ENCODE data around the gene KRT78.
A peak's percentile ranks its signal among the peaks of the same experiment; 100 is the strongest.
"Not testable (repeated sequence)": the region's sequence is repeated elsewhere in the genome, so short reads cannot be mapped to it uniquely, and the experiment has no call there.

The KRT78 gene

DNA sequence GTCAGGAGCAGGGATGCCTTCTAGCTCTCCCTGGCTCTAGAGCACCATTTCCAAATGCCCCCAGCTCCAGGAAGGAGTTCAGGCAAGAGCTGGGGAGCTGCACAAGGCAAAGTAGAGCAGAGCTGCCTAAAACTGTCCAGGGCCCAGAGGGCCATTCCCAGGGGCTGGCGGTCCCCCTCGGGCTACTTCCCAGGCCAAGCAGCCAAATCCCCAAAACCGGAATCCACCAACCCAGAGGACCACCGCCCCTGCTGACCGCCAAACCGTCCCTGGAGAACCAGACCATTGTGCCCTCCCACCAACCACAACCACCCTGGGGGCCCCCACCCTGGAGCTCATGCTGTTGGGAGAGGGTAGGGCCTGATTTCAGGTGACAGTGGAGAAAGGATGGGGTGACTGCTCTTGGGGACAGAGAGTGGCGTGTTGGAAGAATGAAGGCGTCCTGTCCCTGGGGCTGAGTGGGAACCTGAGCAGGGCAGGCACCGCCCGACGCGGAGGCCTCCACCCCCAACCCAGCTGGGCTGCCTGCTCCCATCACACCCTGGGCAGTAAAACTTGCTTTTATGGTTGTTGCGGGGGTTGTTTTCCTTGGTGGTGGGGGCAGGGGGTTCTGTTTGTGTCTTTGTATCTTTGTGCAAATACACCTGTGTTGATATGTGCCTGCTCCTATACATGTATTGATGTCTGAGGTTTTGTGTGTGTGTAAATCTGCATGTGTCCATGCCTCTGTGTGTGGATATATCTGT is 24.0 kb upstream of the KRT78 start:
- no peak for DNase-seq (ENCODE audit: low read depth, low spot score)
- H3K4me3 ChIP-seq (ENCODE audit: low read length): no peak overlapping the region

- H3K4me3 ChIP-seq (ENCODE audit: low read length): no peak overlapping the region
- no peak for DNase-seq (ENCODE audit: low read depth, low spot score)
Observed at GRCh38 chr12:52871291-52872039, 22.7 kb upstream of the KRT78 start.

DNA sequence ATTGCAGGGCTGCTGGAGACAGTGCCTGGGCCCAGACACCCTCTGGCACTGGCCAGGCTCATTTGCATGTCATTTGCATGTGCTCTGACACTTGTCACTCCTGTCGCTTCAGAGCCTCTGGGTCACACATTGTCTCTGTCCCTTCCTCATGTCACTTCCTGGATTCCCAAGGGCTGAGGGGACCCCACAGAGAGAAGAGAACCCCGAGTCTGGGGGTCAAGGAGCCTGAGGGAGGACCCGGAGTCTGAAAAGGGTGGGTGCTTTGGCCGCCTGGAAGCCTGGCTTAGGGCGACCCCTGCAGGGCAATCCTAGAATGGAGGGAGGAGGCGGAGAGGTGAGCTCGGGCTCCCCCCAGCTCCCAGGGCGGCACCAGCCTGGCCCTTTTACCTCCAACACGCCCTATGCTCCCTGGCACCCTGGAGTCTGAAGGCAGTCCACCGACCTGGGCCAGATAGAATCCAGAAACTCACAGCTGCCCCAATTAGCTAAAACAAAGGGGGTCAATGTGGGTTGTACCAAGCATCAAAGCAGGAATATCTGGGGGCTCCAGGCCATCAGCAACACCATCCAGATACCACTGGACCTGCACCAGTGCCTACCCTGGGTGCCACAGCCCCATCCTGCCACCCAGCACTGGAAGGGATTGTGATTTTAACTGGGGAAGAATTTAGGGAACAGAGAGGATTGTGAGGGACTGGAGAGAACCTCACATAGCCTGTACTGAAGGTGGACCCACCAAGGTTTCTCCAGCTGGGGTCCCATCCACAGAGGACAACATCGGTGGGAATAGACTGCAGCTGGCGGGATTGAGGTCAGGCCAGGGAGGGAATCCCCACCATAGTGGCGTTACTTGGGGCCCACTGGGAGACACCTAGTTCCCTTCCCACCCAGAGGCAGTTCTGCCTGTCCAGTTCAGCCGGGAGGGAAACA is 21.8 kb upstream of the KRT78 start:
- no peak for DNase-seq (ENCODE audit: low read depth, low spot score)
- no peak overlapping the region for H3K4me3 ChIP-seq (ENCODE audit: low read length)

DNA sequence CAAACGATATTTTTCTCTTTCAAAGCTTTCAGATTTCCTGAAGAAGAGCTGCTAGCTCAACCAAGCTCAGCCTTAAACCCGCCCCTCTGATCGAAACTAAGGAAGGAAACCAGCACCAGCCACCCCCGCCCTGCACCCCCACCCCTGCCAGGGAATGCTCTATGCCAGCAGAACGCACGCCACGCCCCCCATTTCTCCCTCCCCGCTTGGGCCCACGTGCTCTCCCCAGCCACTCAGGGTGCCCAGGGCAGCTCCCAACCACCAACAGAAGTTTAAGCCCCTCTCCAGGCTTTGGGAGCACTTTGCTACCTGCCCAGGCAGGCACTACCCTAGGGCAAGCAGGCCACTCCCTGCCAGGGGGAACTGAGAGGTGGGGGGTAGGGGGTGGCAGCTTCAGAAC is 18.8 kb upstream of the KRT78 start:
- DNase-seq (ENCODE audit: low read depth, low spot score): peak; percentile 53
- H3K4me3 ChIP-seq (ENCODE audit: low read length): no peak overlapping the region

DNA sequence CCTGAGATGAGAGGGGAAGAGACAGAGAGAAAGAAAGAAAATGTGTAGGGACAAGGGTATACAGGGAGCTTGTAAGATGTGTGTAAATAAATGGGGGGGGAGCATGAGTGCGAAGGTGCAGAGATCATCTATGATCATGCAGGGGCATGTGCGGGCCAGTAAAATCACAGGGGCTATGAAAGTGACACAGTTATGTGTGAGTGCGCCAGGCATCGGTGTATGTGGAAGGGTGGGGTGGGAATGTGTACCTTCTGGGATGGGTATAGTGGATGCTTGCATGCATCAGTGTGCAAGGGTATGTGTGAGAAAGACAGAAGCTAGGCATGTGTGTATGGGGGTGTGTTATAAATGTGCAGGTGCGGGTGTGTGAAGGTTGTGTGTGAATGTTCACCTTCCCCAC is 18.4 kb upstream of the KRT78 start:
- no peak overlapping the region for H3K4me3 ChIP-seq (ENCODE audit: low read length)
- no peak for DNase-seq (ENCODE audit: low read depth, low spot score)

DNA sequence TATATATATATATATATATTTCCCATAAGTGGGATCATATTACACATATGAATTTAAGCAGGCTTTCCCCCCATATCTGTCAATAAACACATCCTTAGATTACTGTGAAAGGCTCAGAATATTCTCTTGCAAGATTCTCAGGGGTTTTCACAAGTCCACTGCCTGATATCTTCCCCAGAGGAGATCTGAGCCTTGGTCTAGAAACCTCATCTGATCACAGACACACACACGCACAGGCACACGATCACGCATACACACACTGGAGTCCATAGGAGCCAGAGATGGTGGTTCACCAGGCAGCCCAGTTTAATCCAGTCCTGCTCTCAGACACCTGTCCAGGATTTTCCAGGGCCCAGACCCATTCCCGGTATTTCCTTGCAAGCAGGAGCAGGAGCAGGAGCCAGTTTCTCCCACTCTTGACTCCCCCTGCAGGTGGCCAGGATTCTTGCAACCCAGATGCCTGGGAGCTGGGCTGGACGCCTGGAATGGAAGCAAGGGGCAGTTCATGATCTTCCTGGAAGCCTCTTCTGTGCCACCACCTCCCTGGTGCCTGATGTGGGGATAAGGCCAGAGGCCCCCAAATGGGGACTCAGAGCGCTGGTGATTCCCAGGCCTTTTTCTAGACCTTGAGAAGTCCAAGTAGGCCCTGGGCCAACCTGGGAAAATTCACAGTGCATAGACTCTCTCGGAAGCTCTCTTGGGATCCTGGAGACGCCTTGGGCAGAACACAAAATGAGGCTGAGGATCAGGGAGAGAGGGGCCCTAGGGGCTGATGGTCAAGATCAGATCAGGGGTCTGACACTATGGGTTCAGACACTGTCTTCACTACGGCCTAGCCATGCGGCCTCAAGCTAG is 16.5 kb upstream of the KRT78 start:
- H3K4me3 ChIP-seq (ENCODE audit: low read length): no peak overlapping the region
- DNase-seq (ENCODE audit: low read depth, low spot score): no peak

DNA sequence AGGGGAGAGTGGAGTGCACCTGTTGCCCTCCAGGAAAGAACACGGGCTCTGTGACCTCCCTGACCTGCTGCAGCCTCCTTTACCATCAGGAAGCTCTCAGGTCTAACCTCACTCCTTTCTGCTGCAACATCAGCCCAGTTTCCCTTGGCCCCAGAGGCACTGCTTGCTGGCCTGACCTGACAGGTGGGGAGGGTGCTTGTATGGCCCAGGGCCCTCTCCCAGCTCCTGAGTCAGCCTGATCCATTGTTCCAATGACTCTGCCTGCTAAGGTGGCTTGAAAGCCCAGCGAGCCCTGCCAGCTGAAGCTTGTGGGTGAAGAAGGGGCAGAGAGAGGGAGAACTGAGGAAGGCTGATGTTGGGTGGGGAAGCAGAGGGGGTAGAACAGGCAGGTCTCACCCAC is 13.2 kb upstream of the KRT78 start:
- no peak for DNase-seq (ENCODE audit: low read depth, low spot score)

GRCh38 chr12:52861511-52861910 is 12.7 kb upstream of the KRT78 start:
- DNase-seq (ENCODE audit: low read depth, low spot score): no peak
- H3K4me3 ChIP-seq (ENCODE audit: low read length): no peak overlapping the region

More for the DNA sequence above, 13.2 kb upstream of the KRT78 start:
- no peak overlapping the region for H3K4me3 ChIP-seq (ENCODE audit: low read length)

GRCh38 chr12:52860102-52860823 is 11.5 kb upstream of the KRT78 start:
- no peak overlapping the region for H3K4me3 ChIP-seq (ENCODE audit: low read length)
- DNase-seq (ENCODE audit: low read depth, low spot score): no peak

GRCh38 chr12:52857500-52857899 is 8.7 kb upstream of the KRT78 start:
- DNase-seq (ENCODE audit: low read depth, low spot score): no peak
- H3K4me3 ChIP-seq (ENCODE audit: low read length): no peak overlapping the region

DNA sequence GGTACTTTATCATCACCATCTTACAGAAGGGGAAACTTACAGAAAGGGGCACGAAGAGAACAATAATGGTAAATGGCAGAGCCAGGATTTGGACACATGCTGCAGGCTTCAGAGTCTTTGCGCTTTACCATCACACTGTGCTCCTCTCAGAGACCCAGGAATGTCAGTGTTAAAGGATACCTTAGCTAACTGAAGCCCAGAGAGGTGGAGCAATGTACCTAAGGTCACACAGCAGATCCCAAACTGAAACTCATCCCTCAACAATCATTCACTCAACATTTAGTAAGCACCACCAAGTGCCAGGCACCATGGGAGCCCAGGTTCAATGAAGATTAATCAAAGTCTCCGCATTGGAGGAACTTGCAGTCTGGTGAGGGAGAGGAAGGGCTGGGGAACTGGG is 8.0 kb upstream of the KRT78 start:
- DNase-seq (ENCODE audit: low read depth, low spot score): no peak
- H3K4me3 ChIP-seq (ENCODE audit: low read length): no peak overlapping the region

DNA sequence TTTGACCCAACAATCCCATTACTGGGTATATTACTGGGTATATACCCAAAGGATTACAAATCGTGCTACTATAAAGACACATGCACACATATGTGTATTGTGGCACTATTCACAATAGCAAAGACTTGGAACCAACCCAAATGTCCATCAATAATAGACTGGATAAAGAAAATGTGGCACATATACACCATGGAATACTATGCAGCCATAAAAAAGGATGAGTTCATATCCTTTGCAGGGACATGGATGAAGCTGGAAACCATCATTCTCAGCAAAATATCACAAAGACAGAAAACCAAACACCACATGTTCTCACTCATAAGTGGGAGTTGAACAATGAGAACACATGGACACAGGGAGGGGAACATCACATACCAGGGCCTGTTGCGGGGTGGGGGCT is 7.3 kb upstream of the KRT78 start:
- not testable (repeated sequence) for H3K4me3 ChIP-seq (ENCODE audit: low read length); DNase-seq (ENCODE audit: low read depth, low spot score)

- no peak overlapping the region for H3K4me3 ChIP-seq (ENCODE audit: low read length)
- no peak for DNase-seq (ENCODE audit: low read depth, low spot score)
Observed at GRCh38 chr12:52851787-52852186, 3.0 kb upstream of the KRT78 start.

- DNase-seq (ENCODE audit: low read depth, low spot score): no peak
- H3K4me3 ChIP-seq (ENCODE audit: low read length): no peak overlapping the region
Observed at GRCh38 chr12:52850681-52851080, 1.9 kb upstream of the KRT78 start.

DNA sequence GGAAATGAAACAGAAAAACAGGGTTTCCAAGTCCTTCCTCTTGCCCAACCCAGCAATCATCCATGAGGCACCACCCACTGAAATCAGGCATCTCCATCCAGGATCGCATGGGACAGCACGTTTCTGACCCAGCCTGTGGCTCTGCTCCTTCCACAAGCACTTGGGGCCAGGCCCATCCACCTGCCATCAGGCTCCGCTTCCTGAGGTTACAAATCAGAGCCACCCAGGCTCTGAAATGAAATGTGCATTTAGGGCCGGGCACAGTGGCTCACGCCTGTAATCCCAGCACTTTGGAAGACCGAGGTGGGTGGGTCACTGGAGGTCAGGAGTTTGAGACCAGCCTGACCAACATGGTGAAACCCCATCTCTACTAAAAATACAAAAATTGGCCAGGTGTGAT is 717 bp upstream of the KRT78 start:
- no peak for DNase-seq (ENCODE audit: low read depth, low spot score)
- H3K4me3 ChIP-seq (ENCODE audit: low read length): no peak overlapping the region

- no peak overlapping the region for H3K4me3 ChIP-seq (ENCODE audit: low read length)
- DNase-seq (ENCODE audit: low read depth, low spot score): no peak
Observed at GRCh38 chr12:52847335-52848102, 1.3 kb downstream of the KRT78 start.

GRCh38 chr12:52846356-52846970 is 2.3 kb downstream of the KRT78 start:
- H3K4me3 ChIP-seq (ENCODE audit: low read length): no peak overlapping the region
- no peak for DNase-seq (ENCODE audit: low read depth, low spot score)

Data from Jurkat, Clone E6-1 (cell line).